K562 (cell line): ENCODE data around the gene RFX3. TPM values are rescaled to one million over a fixed set of nuclear protein-coding genes. Genes with fewer than 3 reads are reported as not detected.

Experiments
- ATAC-seq: fragments of 200-7000 bp; cut with Tn5 transposase; 3 replicates; pipeline ENCODE4 v1.9.1; 2020; ENCODE audit warnings: moderate library complexity
- BruUV-seq: library from RNA; stranded (reverse); fragments of 400-500 nt; replicated peaks from 2 replicates; lab custom pipeline; 2021; lab: Mats Ljungman, UMichigan
- CTCF ChIA-PET: fragments of 300-600 bp; formaldehyde crosslinking; extraction: SDS; loops from one replicate; lab custom pipeline; 2021; ENCODE audit warnings: low intra/inter-chr PET ratio; lab: Yijun Ruan, JAX
- POLR2A ChIA-PET: fragments of 300-600, 350-650 bp; sonication (Branson Sonifier 250); formaldehyde crosslinking; extraction: SDS; loops from one replicate; lab custom pipeline; 2021; ENCODE audit warnings: antibody characterized with exemption, inconsistent platforms; lab: Yijun Ruan, JAX
- DNase-seq, 4 experiments: peaks; one replicate each; pipeline versions ENCODE4 v3.0.0 to v3.0.0-alpha.2; 2011 to 2018; ENCODE audit warnings: low spot score in 3 of 4, mixed read lengths in 3 of 4; ENCODE audit errors: extremely low read depth in 1 of 4
- FAIRE-seq: peaks from 2 replicates; lab custom pipeline; 2011; peaks lifted over from hg19 to GRCh38; lab: Jason Lieb, UNC
- H2AFZ ChIP-seq: 2 replicates; pipeline ENCODE4 v1.6.0; 2011; ENCODE audit warnings: low read depth, low read length, control low read depth, inconsistent platforms
- H3K27ac ChIP-seq: fragments of 200-600 bp; 3 replicates; pipeline ENCODE4 v1.8.0; 2011; ENCODE audit warnings: low read depth, mild to moderate bottlenecking, control low read depth, inconsistent platforms, low read length, moderate library complexity, mixed read lengths; ENCODE audit errors: extremely low read depth
- H3K27me3 ChIP-seq, 2 experiments: fragments of 300-600 bp in 1 of 2; 2 replicates in 1 of 2; 3 replicates in 1 of 2; pipeline versions ENCODE4 v1.6.0 to v1.8.0; 2011; ENCODE audit warnings: inconsistent platforms in 2 of 2, low read length in 2 of 2, mild to moderate bottlenecking in 1 of 2, mixed read lengths in 1 of 2, moderate library complexity in 1 of 2; ENCODE audit not compliant: control insufficient read depth in 2 of 2, insufficient read depth in 2 of 2
- H3K36me3 ChIP-seq: fragments of 300-600 bp; 3 replicates; pipeline ENCODE4 v1.8.0; 2011; ENCODE audit warnings: mild to moderate bottlenecking, low read length, inconsistent platforms; ENCODE audit not compliant: control insufficient read depth, insufficient read depth
- H3K4me1 ChIP-seq, 2 experiments: fragments of 200-600 bp in 1 of 2; replicated peaks in 1 of 2; 2 replicates in 1 of 2; 3 replicates in 1 of 2; pipeline versions ENCODE4 v1.5.1 to v1.8.0; 2011; ENCODE audit warnings: inconsistent platforms in 2 of 2, low read length in 2 of 2, mild to moderate bottlenecking in 1 of 2, mixed read lengths in 1 of 2, moderate library complexity in 1 of 2; ENCODE audit not compliant: control insufficient read depth in 2 of 2, insufficient read depth in 2 of 2
- H3K4me2 ChIP-seq: 2 replicates; pipeline ENCODE4 v1.6.1; 2011; ENCODE audit warnings: low read length, control low read depth, inconsistent platforms, mixed read lengths; ENCODE audit not compliant: insufficient read depth
- H3K4me3 ChIP-seq: fragments of 200-600 bp; sonication (generic), shearing (Covaris generic); 2 replicates; pipeline ENCODE4 v1.5.1; 2016; ENCODE audit warnings: control low read depth, inconsistent platforms
- H3K79me2 ChIP-seq: fragments of 200-600 bp; 3 replicates; pipeline ENCODE4 v1.8.0; 2011; ENCODE audit warnings: low read length, inconsistent platforms; ENCODE audit not compliant: control insufficient read depth, insufficient read depth
- H3K9ac ChIP-seq, 2 experiments: 2 replicates each; pipeline versions ENCODE4 v1.6.0 to v1.6.1; 2011; ENCODE audit warnings: low read depth in 2 of 2, low read length in 2 of 2, control low read depth in 1 of 2, inconsistent platforms in 1 of 2, mild to moderate bottlenecking in 1 of 2, mixed read lengths in 1 of 2; ENCODE audit not compliant: insufficient read depth in 1 of 2
- H3K9me1 ChIP-seq: one replicate; pipeline ENCODE4 v1.6.0; 2011; ENCODE audit warnings: inconsistent platforms, mild to moderate bottlenecking, low read length, moderate library complexity; ENCODE audit not compliant: control insufficient read depth, insufficient read depth
- H3K9me3 ChIP-seq: replicated peaks from 2 replicates; pipeline ENCODE4 v1.5.1; 2011; ENCODE audit warnings: low read depth, low read length, inconsistent platforms; ENCODE audit not compliant: control insufficient read depth, insufficient read depth
- H4K20me1 ChIP-seq: replicated peaks from 2 replicates; pipeline ENCODE4 v1.6.1; 2011; ENCODE audit warnings: low read length, inconsistent platforms, mixed read lengths; ENCODE audit not compliant: control insufficient read depth, insufficient read depth
- CC2D1A ChIP-seq: fragments of 450-650 bp; IDR thresholded peaks from 2 replicates; pipeline ENCODE4 v1.6.1; 2017; ENCODE audit warnings: mild to moderate bottlenecking
- HIVEP1 ChIP-seq: fragments of 250-450 bp; sonication (Bioruptor Pico); IDR thresholded peaks from 2 replicates; pipeline ENCODE4 v1.4.0; 2020; ENCODE audit warnings: mild to moderate bottlenecking
- HMG20B ChIP-seq: fragments of 250-450 bp; sonication (Bioruptor Pico); IDR thresholded peaks from 2 replicates; pipeline ENCODE4 v1.5.0; 2021; ENCODE audit warnings: mild to moderate bottlenecking
- HNRNPK ChIP-seq: fragments of 200-400 bp; formaldehyde crosslinking; IDR thresholded peaks from one replicate; pipeline ENCODE4 v1.6.1; 2018; ENCODE audit warnings: mild to moderate bottlenecking, low read depth, low read length; ENCODE audit not compliant: poor library complexity, severe bottlenecking
- PCBP2 ChIP-seq: fragments of 200-400 bp; formaldehyde crosslinking; IDR thresholded peaks from 2 replicates; pipeline ENCODE4 v1.6.1; 2018; ENCODE audit warnings: low read length, low read depth, mild to moderate bottlenecking, moderate library complexity; ENCODE audit not compliant: poor library complexity, severe bottlenecking
- RBFOX2 ChIP-seq: fragments of 200-400 bp; formaldehyde crosslinking; IDR thresholded peaks from 2 replicates; pipeline ENCODE4 v1.6.1; 2017; ENCODE audit warnings: low read depth, mild to moderate bottlenecking, low read length, moderate library complexity
- ZNF512 ChIP-seq: IDR thresholded peaks from 2 replicates; pipeline ENCODE4 v1.6.1; 2016; ENCODE audit warnings: missing genetic modification characterization, missing compliant biosample characterization
- in situ Hi-C: fragments of 300-500 bp; cut with MboI; formaldehyde crosslinking; loops from 4 replicates; pipeline ENCODE4 v1.15.0; 2018; ENCODE audit warnings: inconsistent platforms, mixed read lengths
- intact Hi-C: fragments of 100-400 bp; cut with micrococcal nuclease; formaldehyde crosslinking; loops from 2 replicates; pipeline ENCODE4 v1.14.2; 2022
- polyA plus RNA-seq, 8 experiments: library from polyadenylated mRNA; depleted of rRNA in 4 of 8; stranded (reverse) in 5 of 8; unstranded in 3 of 8; fragments of >200 nt; fragmentation: Nextera tagmentation in 2 of 8; fragmentation: Illumina TruSeq in 1 of 8; extraction: Ambion mirVana in 2 of 8; extraction: Trizol in 1 of 8; gene quantifications; 2 replicates each; pipeline versions ENCODE4 v1.2.1 to v1.2.3, GENCODE V29; 2011 to 2014; ENCODE audit warnings: inconsistent platforms in 1 of 8, missing spikeins in 1 of 8
- total RNA-seq, 7 experiments: library from RNA; depleted of rRNA in 6 of 7; stranded (reverse); fragments of >200 nt in 6 of 7; fragmentation: Illumina TruSeq in 2 of 7; extraction: Trizol in 2 of 7; gene quantifications; 2 replicates each; pipeline versions ENCODE4 v1.2.1 to v1.2.3, GENCODE V29; 2011 to 2021; ENCODE audit warnings: low replicate concordance in 1 of 7

The RFX3 gene
- total and polyA plus RNA-seq, 9 of the 15 experiments (the other 6 are each of a cell fraction or from before 2014, with no cell fraction given), result 0.86 to 4.9 (median 2.0) TPM

- H2AFZ ChIP-seq, result no peak overlapping the region
- no peaks in the 10 kb centered on the region for H4K20me1 ChIP-seq
- CTCF ChIA-PET, result interaction anchor here (0.6 kb wide), 1 partner anchor 115 kb away, joined by 3 read pairs; no protein-coding TSS in a partner anchor
- peaks cover 3% of the 10 kb centered on the region; the same call in 1 of the 3 replicates for H3K36me3 ChIP-seq
- no peak overlapping the region for H3K27ac ChIP-seq
- intact Hi-C loops (no loop called here), in situ Hi-C loops (no loop called here)
- H3K9me3 ChIP-seq, result no peaks in the 10 kb centered on the region
- no peak for TF ChIP-seq HMG20B (CRISPR knock-in tag)
- TF ChIP-seq CC2D1A, result 0 out of 2 replicates have a peak, but pooled peaks have one; percentile 23
- TF ChIP-seq RBFOX2, result 0 out of 2 replicates have a peak, but pooled peaks have one; percentile 3
- peak; percentile 85 for TF ChIP-seq PCBP2
- 0 out of 2 replicates have a peak, but pooled peaks have one; percentile 26 for TF ChIP-seq ZNF512 (tag)
- peak; percentile 42 for TF ChIP-seq HNRNPK
- no peak for TF ChIP-seq HIVEP1 (CRISPR knock-in tag)
- no peaks in the 10 kb centered on the region for H3K9me1 ChIP-seq
- no TSS peak for BruUV-seq
- H3K4me1 ChIP-seq, result peaks cover 0 to 10% of the 10 kb centered on the region in 2 experiments; a peak in 2 of 5 replicates
- peaks cover 47% of the 10 kb centered on the region for H3K79me2 ChIP-seq
- no peak overlapping the region for H3K9ac ChIP-seq
- ATAC-seq, result no peak
- POLR2A ChIA-PET, result no interaction called here
- H3K4me3 ChIP-seq, result no peak overlapping the region
- no peak for FAIRE-seq
- H3K4me2 ChIP-seq, result no peak overlapping the region
- H3K27me3 ChIP-seq, result no peaks in the 10 kb centered on the region
- no peak for DNase-seq
These were observed 6.4 kb upstream of the RFX3 start for GRCh38 chr9:3532158-3532557.
